Superior temporal gyrus (tissue), 1 donor: ENCODE results near the gene SEMA3C.
A peak's percentile ranks its signal among the peaks of the same experiment; 100 is the strongest.

Experiments
- DNase-seq: peaks from one replicate; pipeline ENCODE4 v3.0.0-alpha.2; 2016; ENCODE audit errors: extremely low spot score

Gene SEMA3C

GRCh38 chr7:80824253-80824652 is 94.6 kb downstream of the SEMA3C start:
- DNase-seq = no peak

GRCh38 chr7:80823057-80823456 is 95.8 kb downstream of the SEMA3C start:
- DNase-seq = no peak

DNA sequence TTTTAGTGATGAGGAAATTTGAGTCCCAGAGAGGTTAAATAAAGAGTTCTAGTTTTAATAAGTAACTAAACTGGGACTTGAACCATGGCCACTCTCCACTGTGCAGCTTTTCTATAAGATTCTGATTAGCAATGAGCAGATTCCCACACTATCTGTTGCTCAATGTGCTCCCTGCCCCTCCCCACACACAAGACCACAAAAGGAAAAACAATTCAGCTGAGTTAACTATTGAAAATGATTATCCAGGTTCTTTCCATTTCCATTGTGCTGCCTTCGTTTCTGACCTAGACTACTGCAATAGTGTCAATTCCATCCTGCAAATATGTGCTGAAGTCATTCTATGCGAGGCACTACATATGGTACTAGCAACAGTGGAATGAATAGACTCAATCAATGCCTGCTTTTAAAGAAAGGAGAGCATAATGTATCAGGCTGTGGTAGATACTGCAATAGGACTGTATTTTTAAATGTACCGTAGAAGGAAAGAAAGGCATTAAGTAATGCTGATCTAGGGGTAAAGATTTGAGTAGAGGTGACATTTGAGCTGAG is 97.0 kb downstream of the SEMA3C start:
- DNase-seq = no peak

DNA sequence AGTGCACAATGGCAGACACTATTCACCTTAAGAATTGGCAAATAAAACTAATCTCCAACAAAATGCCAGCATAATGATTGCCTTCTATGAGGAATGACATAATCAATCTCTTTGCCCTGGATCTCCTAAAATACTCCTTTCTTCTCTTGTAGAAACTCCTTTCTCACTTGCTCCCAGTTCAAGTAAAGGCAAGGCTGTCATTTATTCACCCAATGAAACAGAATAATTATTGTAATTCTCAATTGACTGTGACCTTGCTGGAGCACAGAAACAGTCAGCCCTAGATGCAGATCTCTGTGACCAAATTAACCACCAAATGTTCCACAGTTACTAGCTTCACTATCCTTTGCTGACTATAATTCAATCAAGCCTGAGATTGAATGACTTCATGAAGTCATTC is 99.3 kb downstream of the SEMA3C start:
- no peak for DNase-seq

- DNase-seq = no peak
These were observed 100.7 kb downstream of the SEMA3C start for GRCh38 chr7:80818181-80818580.

DNA sequence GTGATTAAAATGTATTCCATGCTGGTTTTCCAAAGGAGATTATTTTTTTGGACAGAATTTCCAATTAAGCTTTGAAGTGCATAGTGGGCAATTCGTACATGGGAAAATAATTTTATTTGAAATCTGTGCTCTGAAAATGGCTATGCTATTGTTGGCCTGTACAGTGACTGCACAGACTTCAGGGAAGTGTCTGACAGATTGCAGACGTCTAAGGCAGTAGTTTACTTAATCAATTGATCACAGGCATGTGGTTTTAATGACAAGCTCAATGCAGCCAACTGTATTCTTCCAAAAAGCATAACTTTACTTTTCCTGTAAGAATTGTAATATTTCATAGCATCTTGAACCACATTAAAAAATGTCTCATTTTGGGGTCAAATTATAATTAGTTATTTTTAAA is 102.0 kb downstream of the SEMA3C start:
- DNase-seq = no peak

DNA sequence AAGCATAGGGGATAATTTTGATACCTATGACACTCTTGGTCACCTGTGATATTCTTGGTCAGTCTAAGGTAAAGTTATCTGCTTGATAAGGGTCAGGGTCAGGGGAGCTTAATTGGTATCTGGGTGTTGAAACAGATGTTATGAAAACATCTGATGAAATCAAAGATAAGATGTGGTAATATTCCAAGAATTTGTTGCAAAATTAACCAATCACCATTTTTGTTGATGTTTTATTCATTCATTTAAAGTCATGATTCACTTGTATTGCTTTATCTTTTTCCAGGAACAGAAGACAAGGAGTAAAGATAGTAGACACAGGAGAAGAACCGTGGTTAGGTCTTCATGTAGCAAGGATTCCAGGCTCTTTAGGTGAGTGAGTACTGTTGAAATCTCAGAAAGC is 103.1 kb downstream of the SEMA3C start:
- no peak for DNase-seq

GRCh38 chr7:80809545-80809944 is 109.3 kb downstream of the SEMA3C start:
- no peak for DNase-seq

GRCh38 chr7:80807166-80807900 is 111.5 kb downstream of the SEMA3C start:
- no peak for DNase-seq

DNA sequence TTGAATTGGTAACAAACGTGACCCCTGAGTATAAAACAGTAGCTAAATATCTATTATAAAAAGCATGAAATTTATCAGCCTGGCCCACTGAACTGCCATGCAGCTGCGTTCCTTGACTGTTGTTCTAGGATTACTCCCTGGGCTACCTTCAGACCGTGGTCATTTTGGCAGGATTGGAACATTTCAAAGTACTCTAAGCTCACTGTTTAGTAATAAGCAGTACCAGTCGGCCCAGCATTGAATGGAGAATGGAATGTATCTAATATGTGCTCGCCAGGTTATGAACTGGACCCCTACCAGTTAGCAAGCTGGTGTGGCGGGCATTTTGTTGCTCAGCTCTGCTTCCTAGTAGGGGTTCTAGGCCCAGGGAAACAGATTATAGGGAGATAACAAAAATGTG is 112.2 kb downstream of the SEMA3C start:
- no peak for DNase-seq

GRCh38 chr7:80804589-80804988 is 114.3 kb downstream of the SEMA3C start:
- no peak for DNase-seq

DNA sequence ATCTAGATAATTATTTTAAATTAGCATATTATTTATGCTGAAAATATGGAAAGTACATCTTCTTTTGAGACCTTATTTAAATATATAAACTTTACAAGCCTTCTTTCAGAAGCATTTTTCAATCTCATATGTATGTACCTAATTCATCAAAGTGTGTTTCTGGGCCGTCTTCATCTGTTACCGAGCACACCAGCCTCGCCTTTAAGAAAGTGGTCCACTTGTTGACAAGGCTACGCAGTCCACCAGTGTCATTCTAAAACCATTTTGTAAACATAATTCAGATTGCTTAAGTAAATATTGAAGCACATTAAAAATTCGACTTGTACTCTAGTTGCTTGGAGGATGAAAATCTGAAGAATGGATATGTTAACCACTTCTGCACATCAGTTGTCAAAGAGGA is 116.3 kb downstream of the SEMA3C start:
- no peak for DNase-seq

GRCh38 chr7:80794631-80795573 is 123.9 kb downstream of the SEMA3C start:
- no peak for DNase-seq

DNA sequence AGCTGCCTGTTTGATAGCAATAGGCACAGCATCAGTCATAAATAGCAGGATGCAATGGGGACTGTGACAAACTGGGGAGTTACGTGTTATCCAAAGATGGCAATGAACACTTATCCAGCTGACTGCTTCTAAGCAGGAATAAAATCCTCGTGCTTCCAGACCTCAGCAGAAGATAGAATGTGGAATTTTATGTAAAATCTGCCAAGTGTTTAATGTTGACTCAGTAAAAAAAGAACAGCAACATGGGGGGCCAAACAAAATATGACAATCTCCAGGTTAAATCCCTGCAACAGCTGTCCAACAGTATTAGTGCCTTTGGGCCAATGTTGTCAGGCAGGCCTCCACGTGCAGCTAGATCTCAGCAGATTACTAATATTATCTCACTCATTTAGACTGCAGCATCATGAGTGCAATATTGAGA is 127.3 kb downstream of the SEMA3C start:
- no peak for DNase-seq

DNA sequence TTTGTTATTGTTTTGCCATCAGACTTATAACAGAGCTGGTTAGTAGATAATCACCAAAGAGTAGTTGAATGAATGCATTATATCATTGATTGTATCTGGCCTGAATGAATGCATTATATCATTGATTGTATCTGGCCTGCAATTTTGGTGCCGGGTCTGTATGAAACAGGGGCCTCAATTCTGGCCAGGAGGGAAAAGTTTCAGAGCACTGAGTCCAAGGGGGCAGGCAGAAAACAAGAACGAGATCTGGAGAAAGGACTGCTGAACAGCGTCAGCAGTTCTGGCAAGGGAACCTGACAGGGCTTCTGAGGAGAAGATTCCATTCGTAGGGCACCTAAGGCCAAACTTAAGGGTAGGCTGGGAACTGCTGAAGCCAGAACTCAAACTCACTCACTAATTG is 128.0 kb downstream of the SEMA3C start:
- no peak for DNase-seq

DNA sequence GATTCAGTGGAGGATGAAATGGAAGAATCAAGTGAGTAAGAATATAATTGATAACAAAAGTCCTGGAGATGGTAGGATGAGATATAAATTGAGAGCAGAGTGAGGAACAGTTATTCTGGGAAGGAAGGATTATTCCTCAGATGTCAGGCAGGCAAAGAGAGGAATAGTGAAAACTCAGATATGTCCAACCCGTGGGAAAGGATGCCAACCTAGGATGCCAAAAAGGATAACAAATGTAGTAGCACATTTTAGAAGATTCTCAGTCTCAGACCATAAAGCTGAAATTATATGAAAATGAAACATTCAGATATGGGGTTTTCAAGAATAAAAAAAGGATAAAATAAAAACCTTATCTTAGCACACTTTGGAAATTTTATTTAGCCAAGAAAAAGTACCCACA is 131.1 kb downstream of the SEMA3C start:
- DNase-seq = no peak

DNA sequence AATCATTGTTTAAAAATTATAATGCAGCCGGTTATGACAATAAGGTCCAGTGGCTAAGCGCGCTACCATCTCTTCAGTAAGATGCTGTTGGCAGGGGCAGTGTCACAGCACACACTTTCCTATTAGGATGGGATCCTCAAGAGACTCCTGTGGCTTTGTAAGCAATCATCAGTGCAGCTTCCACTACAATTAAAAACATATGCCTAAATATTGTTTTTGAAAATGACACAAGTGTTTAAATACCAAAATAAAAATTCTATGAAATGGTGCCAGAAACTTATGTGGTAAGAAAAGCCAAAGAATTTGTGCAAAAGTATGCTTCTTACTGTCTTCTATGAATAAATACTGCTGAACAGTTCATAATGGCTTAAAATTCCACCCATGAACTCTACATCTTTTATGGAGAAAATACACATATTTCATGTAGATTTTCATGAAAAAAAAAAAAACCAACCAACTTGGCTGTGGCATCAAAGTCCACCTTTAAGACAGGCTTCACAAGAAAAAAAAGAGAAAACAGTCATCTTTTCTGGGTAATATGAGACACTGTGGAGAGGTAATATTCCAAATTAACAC is 132.8 kb downstream of the SEMA3C start:
- no peak for DNase-seq

- DNase-seq = no peak
These were observed 133.6 kb downstream of the SEMA3C start for GRCh38 chr7:80785276-80785675.

- no peak for DNase-seq
These were observed 135.0 kb downstream of the SEMA3C start for GRCh38 chr7:80783678-80784327.

GRCh38 chr7:80783186-80783677 is 135.6 kb downstream of the SEMA3C start:
- no peak for DNase-seq

- DNase-seq = peak; percentile 73
These were observed 137.3 kb downstream of the SEMA3C start for GRCh38 chr7:80781561-80781979.

- DNase-seq = no peak
These were observed 137.7 kb downstream of the SEMA3C start for GRCh38 chr7:80781146-80781545.
